Upper lobe of left lung (tissue), 6 donors: ENCODE results near the gene CDHR3. TPM values are rescaled to one million over a fixed set of nuclear protein-coding genes. Genes with fewer than 3 reads are reported as not detected.

Source experiments
- ATAC-seq, 2 donors: fragments of 200-7000 bp; cut with Tn5 transposase; one replicate each; pipeline ENCODE4 v1.9.1; 2022; ENCODE audit warnings: mild to moderate bottlenecking in 2 of 2, moderate library complexity in 2 of 2; ENCODE audit not compliant: low FRiP score in 2 of 2
- DNase-seq, 2 donors: peaks; one replicate each; pipeline ENCODE4 v3.0.0-alpha.2; 2019 to 2020
- H3K27ac ChIP-seq, 4 donors: fragments of 200-600 bp; sonication (generic); one replicate each; pipeline ENCODE4 v1.5.1; 2016 to 2019
- H3K27me3 ChIP-seq, 4 donors: fragments of 200-600 bp; sonication (generic); one replicate each; pipeline ENCODE4 v1.5.1; 2017 to 2019
- H3K36me3 ChIP-seq, 4 donors: fragments of 200-600 bp; sonication (generic); one replicate each; pipeline ENCODE4 v1.5.1; 2016 to 2019
- H3K4me1 ChIP-seq, 4 donors: fragments of 200-600 bp; sonication (generic); one replicate each; pipeline ENCODE4 v1.5.1; 2018 to 2019
- H3K4me3 ChIP-seq, 4 donors: fragments of 200-600 bp; sonication (generic); one replicate each; pipeline ENCODE4 v1.5.1; 2017 to 2019; ENCODE audit warnings: mild to moderate bottlenecking in 2 of 4, moderate library complexity in 1 of 4
- H3K9me3 ChIP-seq, 4 donors: fragments of 200-600 bp; sonication (generic); one replicate each; pipeline ENCODE4 v1.5.1; 2018 to 2019
- EP300 ChIP-seq, 4 donors: sonication (generic); formaldehyde crosslinking; IDR thresholded peaks; one replicate each; pipeline ENCODE4 v1.5.1; 2017; ENCODE audit warnings: antibody characterized with exemption in 4 of 4, control low read depth in 2 of 4
- POLR2A ChIP-seq, 4 donors: fragments of 450-650 bp; IDR thresholded peaks; one replicate each; pipeline ENCODE4 v1.5.1; 2016 to 2017; ENCODE audit warnings: antibody characterized with exemption in 4 of 4, mild to moderate bottlenecking in 2 of 4
- POLR2AphosphoS5 ChIP-seq, 2 donors: sonication (generic); formaldehyde crosslinking; IDR thresholded peaks; one replicate each; pipeline ENCODE4 v1.5.1; 2017; ENCODE audit warnings: antibody characterized with exemption in 2 of 2
- WGBS, 2 donors: methylation state at CpG; one replicate each; pipeline ENCODE4 v1.1.5; 2017 to 2018; 5-methylcytosine and 5-hydroxymethylcytosine counted together
- total RNA-seq, 6 donors: library from RNA; depleted of rRNA in 4 of 6; stranded (reverse); fragments of >200 nt in 4 of 6; gene quantifications; one replicate each; pipeline versions ENCODE4 v1.1.0 to v1.2.1, GENCODE V29; 2016 to 2021
- TF ChIP-seq, protein P1 (sequence below), 6 experiments: fragments of 450-650 bp in 4 of 6; fragments of 200-600 bp in 2 of 6; sonication (generic) in 2 of 6; IDR thresholded peaks; one replicate each; pipeline ENCODE4 v1.5.1; 2016 to 2019; ENCODE audit warnings: antibody characterized with exemption in 6 of 6
- donor health status: DM: no; HTN: no; CAD: no; lungs with moderate emphysema.
- donor health status: DM: no; HTN: yes; CAD: no; lungs with severe emphysema.

The CDHR3 gene
- total RNA-seq, 6 donors from 2014 or later, result 2.6 to 148 (median 32.8) TPM

DNA sequence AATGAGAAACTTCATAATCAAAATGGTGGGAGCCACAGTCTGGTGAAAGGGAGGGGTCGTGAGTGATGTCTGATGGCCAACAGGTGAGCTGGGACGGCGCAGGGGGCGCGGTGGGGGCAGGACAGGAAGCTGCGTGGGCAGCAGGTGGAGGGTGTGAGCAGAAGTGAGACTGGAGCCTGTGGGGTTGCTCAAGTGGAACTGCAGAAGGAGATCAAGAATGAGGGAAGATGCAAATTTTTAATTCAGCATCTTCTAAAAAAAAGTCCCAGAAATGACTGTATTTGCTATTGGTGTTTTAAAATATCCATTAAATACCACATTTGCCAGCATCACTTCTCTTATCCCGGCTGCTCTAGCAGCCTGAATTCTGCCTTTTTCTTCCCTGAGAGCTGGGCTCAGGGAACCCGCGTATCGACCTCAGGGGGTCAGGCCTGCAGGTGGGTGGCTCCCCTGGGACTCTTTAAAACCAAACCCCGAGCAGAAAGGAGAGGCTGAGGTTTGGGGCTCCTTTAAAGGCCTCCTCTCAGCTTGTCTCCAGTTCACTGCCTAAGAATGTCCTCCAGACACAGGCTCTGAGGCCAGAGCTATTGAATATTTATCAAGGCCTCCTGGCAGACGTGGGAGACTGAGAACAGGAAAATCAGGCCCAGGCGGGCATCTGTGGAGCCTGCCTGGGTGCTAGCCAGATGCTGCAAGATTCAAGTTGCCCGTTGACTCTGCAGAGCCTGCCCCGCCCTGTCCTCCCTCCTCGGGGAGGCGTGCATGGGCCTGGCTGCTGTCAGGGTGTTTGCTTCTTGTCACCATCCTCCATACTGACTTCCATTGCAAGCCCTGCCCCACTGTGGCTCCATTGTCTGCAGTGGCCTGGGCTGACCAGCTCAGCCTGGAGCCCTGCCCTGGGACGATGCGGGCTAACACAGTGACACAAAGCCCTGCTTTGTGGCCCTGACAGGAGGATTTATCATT lies 95.2 kb downstream of the CDHR3 start:
- Histone ChIP-seq H3K4me3 (no peak overlapping the region), H3K9me3 (no peaks in the 10 kb centered on the region), H3K27ac (no peak overlapping the region), H3K36me3 (no peaks in the 10 kb centered on the region), H3K4me1 (peaks cover 0 to 9% (median 3%) of the 10 kb centered on the region in 4 donors), H3K27me3 (no peaks in the 10 kb centered on the region)
- TF ChIP-seq, protein P1, sequence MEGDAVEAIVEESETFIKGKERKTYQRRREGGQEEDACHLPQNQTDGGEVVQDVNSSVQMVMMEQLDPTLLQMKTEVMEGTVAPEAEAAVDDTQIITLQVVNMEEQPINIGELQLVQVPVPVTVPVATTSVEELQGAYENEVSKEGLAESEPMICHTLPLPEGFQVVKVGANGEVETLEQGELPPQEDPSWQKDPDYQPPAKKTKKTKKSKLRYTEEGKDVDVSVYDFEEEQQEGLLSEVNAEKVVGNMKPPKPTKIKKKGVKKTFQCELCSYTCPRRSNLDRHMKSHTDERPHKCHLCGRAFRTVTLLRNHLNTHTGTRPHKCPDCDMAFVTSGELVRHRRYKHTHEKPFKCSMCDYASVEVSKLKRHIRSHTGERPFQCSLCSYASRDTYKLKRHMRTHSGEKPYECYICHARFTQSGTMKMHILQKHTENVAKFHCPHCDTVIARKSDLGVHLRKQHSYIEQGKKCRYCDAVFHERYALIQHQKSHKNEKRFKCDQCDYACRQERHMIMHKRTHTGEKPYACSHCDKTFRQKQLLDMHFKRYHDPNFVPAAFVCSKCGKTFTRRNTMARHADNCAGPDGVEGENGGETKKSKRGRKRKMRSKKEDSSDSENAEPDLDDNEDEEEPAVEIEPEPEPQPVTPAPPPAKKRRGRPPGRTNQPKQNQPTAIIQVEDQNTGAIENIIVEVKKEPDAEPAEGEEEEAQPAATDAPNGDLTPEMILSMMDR (IDR thresholded peaks at IDR 0.05), result no peak
- TF ChIP-seq POLR2AphosphoS5 (IDR thresholded peaks at IDR 0.05), result peak in 1 of 2 donors; percentile 2
- peak; percentile 78 to 83 for DNase-seq
- ATAC-seq, result peak; percentile 3 to 72
- 68 to 69% methylated on average over 12 to 19 of the region's 19 CpGs for WGBS, 2 donors

DNA sequence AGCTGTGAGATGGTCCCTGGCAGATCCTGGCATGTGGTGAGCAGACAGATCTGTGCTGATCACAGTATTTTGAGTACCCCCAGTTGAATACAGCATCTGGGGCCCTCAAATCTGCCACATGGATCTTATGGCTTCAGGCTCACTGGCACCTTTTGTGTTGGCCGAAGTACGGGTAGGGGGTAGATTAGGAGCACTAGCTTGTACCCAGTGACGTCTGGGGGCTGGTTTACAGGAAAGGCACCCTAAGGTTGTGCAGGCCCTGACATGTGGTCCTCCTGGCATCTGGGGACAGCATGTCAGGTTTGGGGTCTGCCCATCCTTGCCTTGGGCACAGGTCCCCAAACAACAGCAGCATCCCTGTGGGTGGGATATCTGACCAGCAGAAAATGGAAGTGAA lies 95.9 kb downstream of the CDHR3 start:
- TF ChIP-seq, protein P1 (IDR thresholded peaks at IDR 0.05), result no peak
- TF ChIP-seq EP300 (IDR thresholded peaks at IDR 0.05), result no peak
- no peak for TF ChIP-seq POLR2AphosphoS5 (IDR thresholded peaks at IDR 0.05)
- TF ChIP-seq POLR2A (IDR thresholded peaks at IDR 0.05), result no peak
- H3K4me3 ChIP-seq, result no peak overlapping the region
- H3K4me1 ChIP-seq, result peaks cover 0 to 9% (median 3%) of the 10 kb centered on the region in 4 donors
- H3K27me3 ChIP-seq, result no peaks in the 10 kb centered on the region
- WGBS, 2 donors, result 95% methylated on average over 3 of the region's 3 CpGs; no CpG with 5 or more reads in 1 of the 2 donors
- no peaks in the 10 kb centered on the region for H3K9me3 ChIP-seq
- H3K27ac ChIP-seq, result no peak overlapping the region
- ATAC-seq, result no peak
- no peak for DNase-seq
- H3K36me3 ChIP-seq, result no peaks in the 10 kb centered on the region

DNA sequence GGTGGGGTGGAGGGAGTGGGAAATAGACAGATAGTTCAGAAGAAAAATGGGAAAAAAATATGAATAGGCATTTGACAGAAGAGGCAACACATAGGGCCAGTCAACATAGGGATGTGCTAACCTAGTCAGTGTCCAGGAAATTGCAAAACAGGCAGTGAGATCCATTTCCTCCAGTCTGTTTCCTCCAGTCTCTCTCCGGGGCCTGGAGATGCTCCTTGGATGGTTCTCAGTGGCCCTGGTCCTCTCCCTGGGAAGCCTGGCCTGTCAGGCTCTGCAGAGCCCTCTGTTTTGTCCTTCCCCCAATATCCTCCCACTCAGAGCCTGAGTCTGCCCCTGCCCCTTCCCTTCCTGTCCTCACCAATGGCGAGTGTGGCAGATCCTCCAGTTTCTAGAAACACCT lies 96.5 kb downstream of the CDHR3 start:
- no peak overlapping the region for H3K27ac ChIP-seq
- no peak for DNase-seq

DNA sequence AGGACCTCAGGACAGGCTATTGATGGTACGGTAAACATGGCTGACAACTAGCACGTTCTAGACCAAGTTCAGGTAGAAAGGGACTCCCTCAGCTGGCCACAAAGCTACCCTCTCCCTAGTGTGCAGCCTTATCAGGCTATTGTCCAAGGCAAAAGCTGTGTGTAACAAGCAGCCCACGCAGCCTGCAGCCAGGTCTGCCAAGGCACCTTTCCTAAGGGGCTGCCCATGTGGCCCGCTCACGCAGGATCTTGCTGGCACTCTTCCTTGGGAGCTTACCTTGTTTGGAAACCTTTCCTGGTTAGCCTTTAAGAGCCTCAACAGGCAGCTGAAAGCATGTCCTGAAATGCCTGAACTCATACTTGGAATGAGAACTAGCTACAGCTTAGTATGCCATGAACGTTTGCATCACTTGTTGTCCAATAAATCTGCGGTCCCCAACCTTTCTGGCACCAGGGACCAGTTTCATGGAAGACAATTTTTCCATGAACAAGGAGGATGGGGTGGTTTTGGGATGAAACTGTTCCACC lies 97.4 kb downstream of the CDHR3 start:
- Histone ChIP-seq H3K4me1 (peaks cover 12 to 23% (median 13%) of the 10 kb centered on the region in 4 donors), H3K4me3 (no peak overlapping the region), H3K9me3 (no peaks in the 10 kb centered on the region), H3K27me3 (no peaks in the 10 kb centered on the region), H3K36me3 (no peaks in the 10 kb centered on the region), H3K27ac (no peak overlapping the region)
- ATAC-seq (no peak), DNase-seq (no peak)
- WGBS, 2 donors, result 90 to 93% methylated on average over 5 to 7 of the region's 7 CpGs
- TF ChIP-seq EP300 (IDR thresholded peaks at IDR 0.05) (no peak), POLR2A (IDR thresholded peaks at IDR 0.05) (no peak), POLR2AphosphoS5 (IDR thresholded peaks at IDR 0.05) (no peak)
- TF ChIP-seq, protein P1 (IDR thresholded peaks at IDR 0.05), result no peak

More for the DNA sequence above, 96.5 kb downstream of the CDHR3 start:
- Histone ChIP-seq H3K27me3 (no peaks in the 10 kb centered on the region), H3K36me3 (no peaks in the 10 kb centered on the region), H3K9me3 (no peaks in the 10 kb centered on the region), H3K4me1 (peaks cover 3 to 15% (median 5%) of the 10 kb centered on the region in 4 donors), H3K4me3 (no peak overlapping the region)
- no peak for ATAC-seq
- 53 to 66% methylated on average over 2 of the region's 2 CpGs for WGBS, 2 donors
- TF ChIP-seq, protein P1 (IDR thresholded peaks at IDR 0.05), result no peak
- TF ChIP-seq EP300 (IDR thresholded peaks at IDR 0.05) (no peak), POLR2A (IDR thresholded peaks at IDR 0.05) (no peak), POLR2AphosphoS5 (IDR thresholded peaks at IDR 0.05) (no peak)
